Trophoblast cell (in vitro differentiated cells and primary cell): ENCODE measurements around the gene PIK3AP1.

Experiments
- DNase-seq, 2 donors: peaks; one replicate each; pipeline ENCODE4 v3.0.0-alpha.2; 2016
- H2AFZ ChIP-seq: 2 replicates; pipeline ENCODE4 v1.6.1; 2013; ENCODE audit warnings: low read length, moderate library complexity, mild to moderate bottlenecking; ENCODE audit not compliant: insufficient read depth, poor library complexity
- H2AK5ac ChIP-seq: 2 replicates; pipeline ENCODE4 v1.6.1; 2013; ENCODE audit warnings: mild to moderate bottlenecking, low read length
- H2BK120ac ChIP-seq: 2 replicates; pipeline ENCODE4 v1.6.1; 2013; ENCODE audit warnings: low read length, mild to moderate bottlenecking, moderate library complexity; ENCODE audit not compliant: insufficient read depth, poor library complexity
- H2BK12ac ChIP-seq: 2 replicates; pipeline ENCODE4 v1.6.1; 2013; ENCODE audit warnings: mild to moderate bottlenecking, low read length, moderate library complexity
- H2BK5ac ChIP-seq: 2 replicates; pipeline ENCODE4 v1.6.1; 2013; ENCODE audit warnings: low read length, low read depth, moderate library complexity, mild to moderate bottlenecking; ENCODE audit not compliant: poor library complexity
- H3K14ac ChIP-seq: 2 replicates; pipeline ENCODE4 v1.6.1; 2013; ENCODE audit warnings: mild to moderate bottlenecking, low read length
- H3K18ac ChIP-seq: 2 replicates; pipeline ENCODE4 v1.6.1; 2013; ENCODE audit warnings: mild to moderate bottlenecking, low read length
- H3K23ac ChIP-seq: 2 replicates; pipeline ENCODE4 v1.6.1; 2013; ENCODE audit warnings: low read length
- H3K27ac ChIP-seq: 2 replicates; pipeline ENCODE4 v1.5.1; 2013; ENCODE audit warnings: low read depth, mild to moderate bottlenecking, inconsistent platforms, low read length, moderate library complexity
- H3K27me3 ChIP-seq: 2 replicates; pipeline ENCODE4 v1.6.1; 2013; ENCODE audit warnings: inconsistent platforms, mild to moderate bottlenecking, low read length, moderate library complexity; ENCODE audit not compliant: insufficient read depth
- H3K36me3 ChIP-seq, 2 experiments: 1 replicate in 1 of 2; 2 replicates in 1 of 2; pipeline ENCODE4 v1.6.1; 2013; ENCODE audit warnings: low read length in 2 of 2, mild to moderate bottlenecking in 2 of 2, moderate library complexity in 1 of 2; ENCODE audit not compliant: insufficient read depth in 2 of 2, control insufficient read depth in 1 of 2
- H3K4ac ChIP-seq: 2 replicates; pipeline ENCODE4 v1.6.1; 2013; ENCODE audit warnings: low read depth, mild to moderate bottlenecking, low read length, moderate library complexity
- H3K4me1 ChIP-seq, 2 experiments: 1 replicate in 1 of 2; 2 replicates in 1 of 2; pipeline ENCODE4 v1.6.1; 2013; ENCODE audit warnings: low read length in 2 of 2, mild to moderate bottlenecking in 2 of 2, moderate library complexity in 1 of 2; ENCODE audit not compliant: insufficient read depth in 2 of 2, control insufficient read depth in 1 of 2
- H3K4me2 ChIP-seq: 2 replicates; pipeline ENCODE4 v1.6.1; 2013; ENCODE audit warnings: inconsistent platforms, mild to moderate bottlenecking, low read length, moderate library complexity
- H3K4me3 ChIP-seq: 2 replicates; pipeline ENCODE4 v1.5.1; 2013; ENCODE audit warnings: mild to moderate bottlenecking, low read depth, low read length, inconsistent platforms
- H3K79me1 ChIP-seq: one replicate; pipeline ENCODE4 v1.6.1; 2013; ENCODE audit warnings: low read length
- H3K79me2 ChIP-seq: 2 replicates; pipeline ENCODE4 v1.6.1; 2013; ENCODE audit warnings: low read length, mild to moderate bottlenecking; ENCODE audit not compliant: control insufficient read depth, insufficient read depth, poor library complexity
- H3K9ac ChIP-seq: 2 replicates; pipeline ENCODE4 v1.6.1; 2013; ENCODE audit warnings: mild to moderate bottlenecking, low read length
- H3K9me3 ChIP-seq: 2 replicates; pipeline ENCODE4 v1.6.1; 2013; ENCODE audit warnings: low read depth, mild to moderate bottlenecking, control low read depth, inconsistent platforms, low read length; ENCODE audit not compliant: insufficient read depth
- H4K12ac ChIP-seq: 2 replicates; pipeline ENCODE4 v1.6.1; 2013; ENCODE audit warnings: low read depth, mild to moderate bottlenecking, low read length, moderate library complexity
- H4K8ac ChIP-seq: 2 replicates; pipeline ENCODE4 v1.6.1; 2013; ENCODE audit warnings: low read depth, mild to moderate bottlenecking, low read length, moderate library complexity
- H4K91ac ChIP-seq: one replicate; pipeline ENCODE4 v1.6.1; 2013; ENCODE audit warnings: low read depth, mild to moderate bottlenecking, low read length, moderate library complexity
- WGBS: extraction: QIAGEN DNeasy Blood & Tissue Kit; methylation state at CpG from one replicate; pipeline ENCODE4 v1.1.7; 2013; ENCODE audit warnings: missing lambda C conversion rate; ENCODE audit not compliant: insufficient read length, insufficient coverage; ENCODE audit errors: extremely low coverage; 5-methylcytosine and 5-hydroxymethylcytosine counted together

PIK3AP1 gene

GRCh38 chr10:96584035-96584434 lies 136.3 kb downstream of the PIK3AP1 start:
- H4K8ac ChIP-seq = no peak overlapping the region
- peak overlapping the region; percentile 62 for H3K4ac ChIP-seq
- H4K91ac ChIP-seq = no peak overlapping the region
- H3K79me2 ChIP-seq = peaks cover 23% of the 10 kb centered on the region
- peaks cover 2 to 5% of the 10 kb centered on the region in 2 experiments for H3K4me1 ChIP-seq
- H3K14ac ChIP-seq = no peak overlapping the region
- H2BK12ac ChIP-seq = no peak overlapping the region
- H2BK5ac ChIP-seq = no peak overlapping the region
- no peak overlapping the region for H3K18ac ChIP-seq
- H3K4me3 ChIP-seq = no peak overlapping the region
- H3K27me3 ChIP-seq = no peaks in the 10 kb centered on the region
- no peak overlapping the region for H3K23ac ChIP-seq
- H3K36me3 ChIP-seq = peaks cover 0 to 5% of the 10 kb centered on the region in 2 experiments
- no peaks in the 10 kb centered on the region for H3K9me3 ChIP-seq
- no peak for DNase-seq
- H2AK5ac ChIP-seq = no peak overlapping the region
- H2BK120ac ChIP-seq = no peak overlapping the region
- WGBS = no CpG with 5 or more reads among the region's 1 CpG
- no peak overlapping the region for H3K9ac ChIP-seq
- no peak overlapping the region for H3K4me2 ChIP-seq
- H3K79me1 ChIP-seq = peaks cover 14% of the 10 kb centered on the region
- H4K12ac ChIP-seq = no peak overlapping the region
- no peak overlapping the region for H2AFZ ChIP-seq
- no peak overlapping the region for H3K27ac ChIP-seq

GRCh38 chr10:96579133-96579532 lies 141.2 kb downstream of the PIK3AP1 start:
- DNase-seq = no peak
- WGBS = no CpG with 5 or more reads among the region's 2 CpGs
- Histone ChIP-seq H2AFZ (no peak overlapping the region), H3K18ac (no peak overlapping the region), H3K79me1 (no peaks in the 10 kb centered on the region), H3K27ac (no peak overlapping the region), H3K27me3 (no peaks in the 10 kb centered on the region), H2BK120ac (no peak overlapping the region), H3K4me3 (no peak overlapping the region), H3K4me1 (no peaks in the 10 kb centered on the region), H2AK5ac (no peak overlapping the region), H3K4ac (no peak overlapping the region), H3K79me2 (peaks cover 7% of the 10 kb centered on the region), H3K14ac (no peak overlapping the region), H3K23ac (no peak overlapping the region), H3K9me3 (no peaks in the 10 kb centered on the region), H3K4me2 (no peak overlapping the region), H4K91ac (no peak overlapping the region), H2BK5ac (no peak overlapping the region), H2BK12ac (no peak overlapping the region), H4K12ac (no peak overlapping the region), H4K8ac (no peak overlapping the region), H3K9ac (no peak overlapping the region), H3K36me3 (peaks cover 5 to 8% of the 10 kb centered on the region in 2 experiments)

- no peak overlapping the region for H2BK5ac ChIP-seq
- no peaks in the 10 kb centered on the region for H3K27me3 ChIP-seq
- no peak overlapping the region for H2BK120ac ChIP-seq
- H3K4me1 ChIP-seq = no peaks in the 10 kb centered on the region
- peak overlapping the region; percentile 72 for H3K4ac ChIP-seq
- H3K9me3 ChIP-seq = no peaks in the 10 kb centered on the region
- H3K36me3 ChIP-seq = peaks cover 5 to 8% of the 10 kb centered on the region in 2 experiments
- H3K9ac ChIP-seq = no peak overlapping the region
- no peak overlapping the region for H3K4me2 ChIP-seq
- no peak overlapping the region for H3K4me3 ChIP-seq
- H3K27ac ChIP-seq = no peak overlapping the region
- no peak overlapping the region for H4K12ac ChIP-seq
- no CpG with 5 or more reads among the region's 5 CpGs for WGBS
- no peak overlapping the region for H2AFZ ChIP-seq
- H3K23ac ChIP-seq = no peak overlapping the region
- H3K18ac ChIP-seq = no peak overlapping the region
- no peak overlapping the region for H2BK12ac ChIP-seq
- H3K79me1 ChIP-seq = no peaks in the 10 kb centered on the region
- no peak overlapping the region for H4K8ac ChIP-seq
- no peak overlapping the region for H2AK5ac ChIP-seq
- no peak overlapping the region for H4K91ac ChIP-seq
- peaks cover 7% of the 10 kb centered on the region for H3K79me2 ChIP-seq
- peak in 1 of 2 donors; percentile 26 for DNase-seq
- no peak overlapping the region for H3K14ac ChIP-seq
These were observed 141.7 kb downstream of the PIK3AP1 start for GRCh38 chr10:96578633-96579032.

GRCh38 chr10:96578022-96578421 lies 142.3 kb downstream of the PIK3AP1 start:
- H2BK12ac ChIP-seq = no peak overlapping the region
- no peaks in the 10 kb centered on the region for H3K27me3 ChIP-seq
- H3K36me3 ChIP-seq = peaks cover 5 to 8% of the 10 kb centered on the region in 2 experiments
- H3K4me2 ChIP-seq = no peak overlapping the region
- H3K27ac ChIP-seq = no peak overlapping the region
- H3K79me1 ChIP-seq = no peaks in the 10 kb centered on the region
- no CpG with 5 or more reads among the region's 4 CpGs for WGBS
- no peak overlapping the region for H2BK120ac ChIP-seq
- H3K4me3 ChIP-seq = no peak overlapping the region
- no peak overlapping the region for H3K14ac ChIP-seq
- H3K4ac ChIP-seq = no peak overlapping the region
- no peak overlapping the region for H4K8ac ChIP-seq
- no peak overlapping the region for H3K18ac ChIP-seq
- no peaks in the 10 kb centered on the region for H3K4me1 ChIP-seq
- no peaks in the 10 kb centered on the region for H3K9me3 ChIP-seq
- H3K23ac ChIP-seq = no peak overlapping the region
- H4K12ac ChIP-seq = no peak overlapping the region
- H4K91ac ChIP-seq = no peak overlapping the region
- no peak overlapping the region for H2AK5ac ChIP-seq
- no peak overlapping the region for H2BK5ac ChIP-seq
- H2AFZ ChIP-seq = no peak overlapping the region
- no peak overlapping the region for H3K9ac ChIP-seq
- H3K79me2 ChIP-seq = peaks cover 7% of the 10 kb centered on the region
- DNase-seq = no peak
